ENCODE data around the gene MKI67.
"Not testable (repeated sequence)": the region's sequence is repeated elsewhere in the genome, so short reads cannot be mapped to it uniquely, and the experiment has no call there.

The MKI67 gene

GRCh38 chr10:128147064-128147463 is 20.8 kb upstream of the MKI67 start:
- no peak for FAIRE-seq

GRCh38 chr10:128144547-128144946 is 18.3 kb upstream of the MKI67 start:
- FAIRE-seq, result no peak

GRCh38 chr10:128143531-128143930 is 17.3 kb upstream of the MKI67 start:
- FAIRE-seq, result no peak

- no peak for FAIRE-seq
Observed at GRCh38 chr10:128140425-128140824, 14.2 kb upstream of the MKI67 start.

GRCh38 chr10:128138429-128138828 is 12.2 kb upstream of the MKI67 start:
- not testable (repeated sequence) for FAIRE-seq

- FAIRE-seq, result no peak
Observed at GRCh38 chr10:128137877-128138276, 11.7 kb upstream of the MKI67 start.

GRCh38 chr10:128130051-128130450 is 3.8 kb upstream of the MKI67 start:
- FAIRE-seq, result no peak

GRCh38 chr10:128128582-128128981 is 2.4 kb upstream of the MKI67 start:
- FAIRE-seq, result no peak

- no peak for FAIRE-seq
Observed at GRCh38 chr10:128125416-128125943, 743 bp downstream of the MKI67 start.

GRCh38 chr10:128124813-128125403 is 1.3 kb downstream of the MKI67 start:
- no peak for FAIRE-seq

- FAIRE-seq, result no peak
Observed at GRCh38 chr10:128123846-128124245, 2.4 kb downstream of the MKI67 start.

- no peak for FAIRE-seq
Observed at GRCh38 chr10:128122931-128123330, 3.3 kb downstream of the MKI67 start.

GRCh38 chr10:128121750-128122412 is 4.3 kb downstream of the MKI67 start:
- no peak for FAIRE-seq

GRCh38 chr10:128116851-128117615 is 9.2 kb downstream of the MKI67 start:
- no peak for FAIRE-seq

- FAIRE-seq, result no peak
Observed at GRCh38 chr10:128116187-128116586, 10.0 kb downstream of the MKI67 start.

GRCh38 chr10:128115356-128115755 is 10.9 kb downstream of the MKI67 start:
- FAIRE-seq, result no peak

GRCh38 chr10:128114901-128115300 is 11.3 kb downstream of the MKI67 start:
- FAIRE-seq, result no peak

GRCh38 chr10:128113026-128113425 is 13.2 kb downstream of the MKI67 start:
- FAIRE-seq, result no peak

GRCh38 chr10:128111696-128112095 is 14.5 kb downstream of the MKI67 start:
- FAIRE-seq, result no peak

- no peak for FAIRE-seq
Observed at GRCh38 chr10:128110339-128110738, 15.9 kb downstream of the MKI67 start.

GRCh38 chr10:128109707-128110106 is 16.5 kb downstream of the MKI67 start:
- no peak for FAIRE-seq

- FAIRE-seq, result no peak
Observed at GRCh38 chr10:128105383-128105782, 20.8 kb downstream of the MKI67 start.

- no peak for FAIRE-seq
Observed at GRCh38 chr10:128103229-128103714, 23.0 kb downstream of the MKI67 start.
